Calu3 (cell line): ENCODE data around the gene SGSH. TPM values are rescaled to one million over a fixed set of nuclear protein-coding genes. Genes with fewer than 3 reads are reported as not detected.
"Not testable (repeated sequence)": the region's sequence is repeated elsewhere in the genome, so short reads cannot be mapped to it uniquely, and the experiment has no call there.

ENCODE experiments used
- BruUV-seq: library from RNA; stranded (reverse); fragments of 400-500 nt; replicated peaks from 2 replicates; lab custom pipeline; 2021; lab: Mats Ljungman, UMichigan
- CTCF ChIA-PET: fragments of 300-600 bp; sonication (Branson Sonifier 250); formaldehyde crosslinking; loops from one replicate; lab custom pipeline; 2022; ENCODE audit warnings: antibody characterized with exemption; lab: Charles Lee
- DNase-seq: peaks from one replicate; pipeline ENCODE4 v3.0.0; 2022
- H3K27ac Mint-ChIP-seq: one replicate; pipeline ENCODE4 v1.8.0; 2022; ENCODE audit warnings: mixed read lengths; ENCODE audit not compliant: unreplicated experiment
- H3K27me3 Mint-ChIP-seq: one replicate; pipeline ENCODE4 v1.8.0; 2022; ENCODE audit warnings: mixed read lengths; ENCODE audit not compliant: unreplicated experiment
- H3K36me3 Mint-ChIP-seq: one replicate; pipeline ENCODE4 v1.8.0; 2022; ENCODE audit warnings: mild to moderate bottlenecking, moderate library complexity, mixed read lengths; ENCODE audit not compliant: insufficient read depth, unreplicated experiment
- H3K4me1 Mint-ChIP-seq: one replicate; pipeline ENCODE4 v1.8.0; 2022; ENCODE audit warnings: mild to moderate bottlenecking, low read depth, mixed read lengths; ENCODE audit not compliant: unreplicated experiment
- H3K4me3 Mint-ChIP-seq: one replicate; pipeline ENCODE4 v1.8.0; 2022; ENCODE audit warnings: mild to moderate bottlenecking, low read depth, moderate library complexity, mixed read lengths; ENCODE audit not compliant: unreplicated experiment
- H3K9me3 Mint-ChIP-seq: one replicate; pipeline ENCODE4 v1.8.0; 2022; ENCODE audit warnings: low read depth, mixed read lengths; ENCODE audit not compliant: unreplicated experiment
- CTCF ChIP-seq: fragments of 200-600 bp; IDR thresholded peaks from one replicate; pipeline ENCODE4 v1.8.0; 2022; ENCODE audit warnings: antibody characterized with exemption; ENCODE audit not compliant: unreplicated experiment
- intact Hi-C: fragments of 100-400 bp; cut with micrococcal nuclease; formaldehyde crosslinking; loops from one replicate; pipeline ENCODE4 v1.10.0; 2022; ENCODE audit not compliant: unreplicated experiment
- total RNA-seq: library from RNA; stranded (reverse); gene quantifications from 2 replicates; pipeline ENCODE4 v1.2.3, GENCODE V29; 2022

Gene SGSH
- total RNA-seq, 1 experiment from 2014 or later: 32.2 TPM

GRCh38 chr17:80204626-80205468, 15.3 kb downstream of the SGSH start:
- Mint-ChIP-seq H3K27ac (no peak overlapping the region), H3K36me3 (peaks cover 21% of the 10 kb centered on the region), H3K4me1 (no peaks in the 10 kb centered on the region), H3K27me3 (no peaks in the 10 kb centered on the region), H3K9me3 (no peaks in the 10 kb centered on the region), H3K4me3 (no peak overlapping the region)
- TF ChIP-seq CTCF: no peak
- DNase-seq: no peak
- intact Hi-C loops: no loop called here
- CTCF ChIA-PET: interaction anchor here (1.4 kb wide), 1 partner anchor 80 kb away, joined by 3 read pairs; no protein-coding TSS in a partner anchor
- BruUV-seq: no TSS peak

- Mint-ChIP-seq H3K4me3 (no peak overlapping the region), H3K4me1 (no peaks in the 10 kb centered on the region), H3K27ac (no peak overlapping the region), H3K9me3 (no peaks in the 10 kb centered on the region), H3K36me3 (peaks cover 14% of the 10 kb centered on the region), H3K27me3 (no peaks in the 10 kb centered on the region)
- no TSS peak for BruUV-seq
- CTCF ChIA-PET: interaction anchor here (1.4 kb wide), 1 partner anchor 79 kb away, joined by 3 read pairs; no protein-coding TSS in a partner anchor
- intact Hi-C loops: no loop called here
- DNase-seq: no peak
- no peak for TF ChIP-seq CTCF
These were observed 16.6 kb downstream of the SGSH start for GRCh38 chr17:80203471-80203963.

- DNase-seq: no peak
- CTCF ChIA-PET: no interaction called here
- no peaks in the 10 kb centered on the region for H3K27me3 Mint-ChIP-seq
- no peaks in the 10 kb centered on the region for H3K4me1 Mint-ChIP-seq
- TF ChIP-seq CTCF: no peak
- BruUV-seq: no TSS peak
- H3K9me3 Mint-ChIP-seq: no peaks in the 10 kb centered on the region
- intact Hi-C loops: no loop called here
- no peak overlapping the region for H3K27ac Mint-ChIP-seq
- H3K4me3 Mint-ChIP-seq: no peak overlapping the region
- peaks cover 19% of the 10 kb centered on the region for H3K36me3 Mint-ChIP-seq
These were observed 17.9 kb downstream of the SGSH start for GRCh38 chr17:80202197-80202596.

- no TSS peak for BruUV-seq
- TF ChIP-seq CTCF: no peak
- H3K4me3 Mint-ChIP-seq: no peak overlapping the region
These were observed 18.7 kb downstream of the SGSH start for GRCh38 chr17:80201446-80201845.

GRCh38 chr17:80199295-80199694, 20.8 kb downstream of the SGSH start:
- BruUV-seq: not testable (repeated sequence)

More at GRCh38 chr17:80201446-80201845, 18.7 kb downstream of the SGSH start:
- peaks cover 19% of the 10 kb centered on the region for H3K36me3 Mint-ChIP-seq
- CTCF ChIA-PET: no interaction called here
- DNase-seq: no peak
- no peak overlapping the region for H3K27ac Mint-ChIP-seq
- H3K9me3 Mint-ChIP-seq: no peaks in the 10 kb centered on the region
- H3K27me3 Mint-ChIP-seq: no peaks in the 10 kb centered on the region
- intact Hi-C loops: no loop called here
- no peaks in the 10 kb centered on the region for H3K4me1 Mint-ChIP-seq

More at GRCh38 chr17:80199295-80199694, 20.8 kb downstream of the SGSH start:
- H3K9me3 Mint-ChIP-seq, DNase-seq, H3K27ac Mint-ChIP-seq, H3K4me1 Mint-ChIP-seq, intact Hi-C loops, H3K27me3 Mint-ChIP-seq, H3K4me3 Mint-ChIP-seq: not testable (repeated sequence)
- H3K36me3 Mint-ChIP-seq: peaks cover 19% of the 10 kb centered on the region
- CTCF ChIA-PET: interaction anchor here (0.6 kb wide), 1 partner anchor 100 kb away, joined by 4 read pairs; no protein-coding TSS in a partner anchor
